ENCODE measurements around the gene ZFP3. TPM values are rescaled to one million over a fixed set of nuclear protein-coding genes. Genes with fewer than 3 reads are reported as not detected.
"Not testable (repeated sequence)": the region's sequence is repeated elsewhere in the genome, so short reads cannot be mapped to it uniquely, and the experiment has no call there.

Gene ZFP3
- total RNA-seq, 1 donor from 2014 or later: 7.0 TPM

- no peak for DNase-seq (ENCODE audit: low spot score)
Measured at GRCh38 chr17:5138616-5139457, 60.6 kb downstream of the ZFP3 start.

DNA sequence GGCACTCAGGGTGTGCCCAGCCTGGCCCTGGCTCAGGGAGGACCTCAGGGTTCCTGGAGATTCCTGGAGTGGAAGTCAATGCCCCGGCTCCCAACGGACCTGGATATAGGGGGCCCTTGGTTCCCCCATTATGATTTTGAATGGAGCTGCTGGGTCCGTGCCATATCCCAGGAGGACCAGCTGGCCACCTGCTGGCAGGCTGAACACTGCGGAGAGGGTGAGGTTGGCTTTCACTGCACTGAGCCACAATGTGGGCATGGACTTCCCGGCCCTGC lies 61.1 kb downstream of the ZFP3 start:
- no peak for DNase-seq (ENCODE audit: low spot score)

DNA sequence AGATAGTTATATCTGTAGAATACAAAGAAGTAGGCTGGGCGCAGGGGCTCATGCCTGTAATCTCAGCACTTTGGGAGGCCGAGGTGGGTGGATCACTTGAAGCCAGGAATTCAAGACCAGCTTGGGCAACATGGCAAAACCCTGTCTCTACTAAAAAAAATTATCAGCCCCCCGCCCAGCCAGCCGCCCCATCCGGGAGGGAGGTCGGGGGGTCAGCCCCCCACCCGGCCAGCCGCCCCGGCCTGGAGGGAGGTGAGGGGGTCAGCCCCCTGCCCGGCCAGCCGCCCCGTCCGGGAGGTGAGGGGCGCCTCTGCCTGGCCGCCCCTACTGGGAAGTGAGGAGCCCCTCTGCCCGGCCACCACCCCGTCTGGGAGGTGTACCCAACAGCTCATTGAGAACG lies 64.6 kb downstream of the ZFP3 start:
- not testable (repeated sequence) for DNase-seq (ENCODE audit: low spot score)

Other genes with a start within 250 kb of the ZFP3 start
- 10.1 TPM for gene MINK1, start 245.1 kb upstream of the ZFP3 start, total RNA-seq (ENCODE audit: insufficient read depth, low replicate concordance)
- gene C17orf107, start 178.9 kb upstream of the ZFP3 start, total RNA-seq (ENCODE audit: insufficient read depth, low replicate concordance): 11.3 TPM
- not detected for gene CHRNE, start 175.4 kb upstream of the ZFP3 start, total RNA-seq (ENCODE audit: insufficient read depth, low replicate concordance)
- gene GP1BA, start 146.2 kb upstream of the ZFP3 start, total RNA-seq (ENCODE audit: insufficient read depth, low replicate concordance): 0.72 TPM
- 28.9 TPM for gene SLC25A11, start 138.4 kb upstream of the ZFP3 start, total RNA-seq (ENCODE audit: insufficient read depth, low replicate concordance)
- gene RNF167, start 138.2 kb upstream of the ZFP3 start, total RNA-seq (ENCODE audit: insufficient read depth, low replicate concordance): 10.8 TPM
- 339 TPM for gene PFN1, start 129.9 kb upstream of the ZFP3 start, total RNA-seq (ENCODE audit: insufficient read depth, low replicate concordance)
- gene ENO3, start 127.3 kb upstream of the ZFP3 start, total RNA-seq (ENCODE audit: insufficient read depth, low replicate concordance): 12.0 TPM
- 40.2 TPM for gene SPAG7, start 110.7 kb upstream of the ZFP3 start, total RNA-seq (ENCODE audit: insufficient read depth, low replicate concordance)
- 1.7 TPM for gene CAMTA2, start 90.8 kb upstream of the ZFP3 start, total RNA-seq (ENCODE audit: insufficient read depth, low replicate concordance)
- gene INCA1, start 80.9 kb upstream of the ZFP3 start, total RNA-seq (ENCODE audit: insufficient read depth, low replicate concordance): 2.9 TPM
- 35.6 TPM for gene KIF1C, start 80.5 kb upstream of the ZFP3 start, total RNA-seq (ENCODE audit: insufficient read depth, low replicate concordance)
- 1.4 TPM for gene SLC52A1, start 43.0 kb upstream of the ZFP3 start, total RNA-seq (ENCODE audit: insufficient read depth, low replicate concordance)
- gene ZNF232, start 33.4 kb downstream of the ZFP3 start, total RNA-seq (ENCODE audit: insufficient read depth, low replicate concordance): 4.1 TPM
- gene USP6, start 37.6 kb downstream of the ZFP3 start, total RNA-seq (ENCODE audit: insufficient read depth, low replicate concordance): 1.9 TPM
- 29.1 TPM for gene ZNF594, start 113.4 kb downstream of the ZFP3 start, total RNA-seq (ENCODE audit: insufficient read depth, low replicate concordance)
- gene SCIMP, start 156.4 kb downstream of the ZFP3 start, total RNA-seq (ENCODE audit: insufficient read depth, low replicate concordance): 0.72 TPM
- 40.0 TPM for gene RABEP1, start 203.8 kb downstream of the ZFP3 start, total RNA-seq (ENCODE audit: insufficient read depth, low replicate concordance)